GM23248 (cell line): ENCODE results near the gene C4orf36.

Source experiments
- EZH2 ChIP-seq: fragments of 200-600 bp; sonication (generic); IDR thresholded peaks from 2 replicates; pipeline ENCODE4 v1.6.1; 2018; ENCODE audit warnings: antibody characterized with exemption, mild to moderate bottlenecking; ENCODE audit not compliant: insufficient read depth, poor library complexity, severe bottlenecking
- EZH2phosphoT487 ChIP-seq: fragments of 200-600 bp; sonication (generic); IDR thresholded peaks from 2 replicates; pipeline ENCODE4 v1.6.1; 2018; ENCODE audit warnings: antibody characterized with exemption, moderate library complexity, mild to moderate bottlenecking, low read depth; ENCODE audit not compliant: insufficient read depth

DNA sequence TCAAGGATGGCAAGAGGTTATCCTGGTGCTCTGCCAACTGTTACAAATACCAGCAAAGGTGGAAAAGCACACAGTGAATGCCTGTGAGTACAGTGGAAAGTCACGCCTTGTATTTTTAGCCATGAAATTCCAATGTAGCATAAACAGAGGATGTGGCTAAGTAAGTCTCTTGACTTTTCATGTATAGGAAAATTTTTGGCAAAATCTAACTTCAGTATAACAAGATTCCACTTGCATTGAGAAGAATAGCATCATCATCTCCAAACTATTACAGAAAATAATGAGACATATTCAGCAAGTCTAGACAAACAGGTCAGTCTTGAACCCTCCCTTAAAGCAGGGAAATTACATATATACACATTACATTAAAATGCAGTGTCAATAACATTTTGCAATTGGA is 50.9 kb downstream of the C4orf36 start:
- TF ChIP-seq EZH2 (no peak), EZH2phosphoT487 (no peak)
